KOPT-K1 (cell line): ENCODE data around the gene PLXNA2.

ENCODE experiments used
- H3K27ac ChIP-seq: fragments of 200-600 bp; sonication (generic); 2 replicates; pipeline ENCODE4 v1.5.1; 2016; ENCODE audit warnings: antibody characterized with exemption, mild to moderate bottlenecking, low read depth, low read length; ENCODE audit not compliant: poor library complexity, severe bottlenecking
- H3K36me3 ChIP-seq: fragments of 200-600 bp; sonication (generic); 2 replicates; pipeline ENCODE4 v1.5.1; 2017; ENCODE audit warnings: antibody characterized with exemption, mild to moderate bottlenecking, low read length, moderate library complexity; ENCODE audit not compliant: insufficient read depth
- H3K9me3 ChIP-seq: fragments of 200-600 bp; sonication (generic); 2 replicates; pipeline ENCODE4 v1.5.1; 2017; ENCODE audit warnings: antibody characterized with exemption, low read length, mild to moderate bottlenecking; ENCODE audit not compliant: insufficient read depth, poor library complexity, severe bottlenecking

Gene PLXNA2

GRCh38 chr1:208034135-208034534 lies 210.0 kb downstream of the PLXNA2 start:
- H3K9me3 ChIP-seq = no peaks in the 10 kb centered on the region
- H3K27ac ChIP-seq = no peak overlapping the region
- H3K36me3 ChIP-seq = no peaks in the 10 kb centered on the region

DNA sequence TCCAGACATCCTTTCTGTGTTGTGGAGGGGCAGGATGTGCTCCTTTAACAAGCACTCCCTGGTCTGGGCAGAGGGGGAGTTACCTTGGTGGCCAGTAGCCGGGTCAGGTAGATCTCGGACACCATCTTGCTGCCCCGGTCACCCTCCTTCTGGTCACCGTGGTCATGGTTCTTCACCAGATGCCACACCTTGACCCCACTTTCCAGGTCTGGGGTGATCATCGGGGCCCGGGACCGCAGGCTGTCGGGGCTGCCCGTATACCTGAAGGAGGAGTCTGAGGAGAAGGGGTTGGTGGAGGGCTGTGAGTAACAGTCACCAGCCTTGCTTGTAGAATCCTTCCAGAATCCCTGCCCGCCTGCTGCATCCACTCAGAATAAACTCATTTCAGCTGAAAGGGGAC lies 210.9 kb downstream of the PLXNA2 start:
- H3K27ac ChIP-seq = no peak overlapping the region
- H3K36me3 ChIP-seq = no peaks in the 10 kb centered on the region
- H3K9me3 ChIP-seq = no peaks in the 10 kb centered on the region

DNA sequence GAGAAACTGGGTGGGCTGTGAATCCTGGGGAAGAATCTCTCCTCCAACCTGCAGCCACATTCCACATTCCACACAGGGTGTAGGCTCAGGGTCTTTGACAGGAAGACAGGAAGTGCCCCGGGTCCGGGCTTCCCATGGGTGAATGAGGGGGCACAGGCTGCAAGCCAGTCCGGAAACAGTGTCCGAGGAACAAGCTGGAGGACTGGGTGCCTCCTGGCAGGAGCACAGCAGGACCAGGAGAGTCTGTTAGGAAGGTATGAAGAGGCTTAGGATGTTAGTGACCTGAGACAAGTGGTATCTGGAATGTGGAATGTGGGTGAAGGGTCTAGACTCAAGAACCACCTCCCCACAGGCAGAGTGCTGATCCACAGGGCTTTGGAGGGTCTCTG lies 212.3 kb downstream of the PLXNA2 start:
- no peak overlapping the region for H3K27ac ChIP-seq

DNA sequence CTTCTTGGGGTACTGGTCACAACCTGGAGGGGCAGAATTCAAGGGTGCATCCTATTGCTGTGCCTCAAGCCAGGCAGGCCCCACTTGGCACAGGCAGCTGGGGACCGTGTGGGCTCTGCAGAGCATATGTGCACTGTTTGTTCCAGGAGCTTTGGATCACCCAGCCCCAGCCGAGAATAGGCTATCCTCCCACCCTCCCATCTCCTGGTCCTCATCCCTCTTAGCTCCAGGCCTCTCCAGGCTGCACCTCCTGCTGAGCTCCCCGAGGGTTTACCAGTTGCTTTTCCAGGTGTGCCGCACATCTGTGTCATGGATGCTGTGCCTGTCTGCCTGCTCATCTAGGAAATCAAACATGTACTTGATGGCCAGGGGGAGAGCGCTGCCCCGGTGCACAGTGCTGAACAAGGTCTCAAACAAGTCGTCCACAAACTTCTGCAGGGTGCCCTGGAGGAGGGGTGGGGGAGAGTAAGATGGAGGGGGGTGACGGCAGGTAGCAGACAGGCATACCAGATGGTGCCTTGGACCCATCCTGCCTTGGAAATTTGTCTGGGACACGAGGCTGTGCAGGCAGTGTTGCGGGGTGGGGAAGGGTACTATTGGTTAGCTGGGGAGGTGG lies 212.8 kb downstream of the PLXNA2 start:
- Histone ChIP-seq H3K27ac (no peak overlapping the region), H3K36me3 (no peaks in the 10 kb centered on the region), H3K9me3 (no peaks in the 10 kb centered on the region)

More for the DNA sequence above, 212.3 kb downstream of the PLXNA2 start:
- no peaks in the 10 kb centered on the region for H3K9me3 ChIP-seq
- no peaks in the 10 kb centered on the region for H3K36me3 ChIP-seq

GRCh38 chr1:208030288-208031091 lies 213.7 kb downstream of the PLXNA2 start:
- Histone ChIP-seq H3K36me3 (no peaks in the 10 kb centered on the region), H3K27ac (no peak overlapping the region), H3K9me3 (no peaks in the 10 kb centered on the region)

GRCh38 chr1:208029381-208030287 lies 214.6 kb downstream of the PLXNA2 start:
- Histone ChIP-seq H3K36me3 (no peaks in the 10 kb centered on the region), H3K27ac (no peak overlapping the region), H3K9me3 (no peaks in the 10 kb centered on the region)

GRCh38 chr1:208028526-208028925 lies 215.7 kb downstream of the PLXNA2 start:
- Histone ChIP-seq H3K9me3 (no peaks in the 10 kb centered on the region), H3K36me3 (no peaks in the 10 kb centered on the region), H3K27ac (no peak overlapping the region)

DNA sequence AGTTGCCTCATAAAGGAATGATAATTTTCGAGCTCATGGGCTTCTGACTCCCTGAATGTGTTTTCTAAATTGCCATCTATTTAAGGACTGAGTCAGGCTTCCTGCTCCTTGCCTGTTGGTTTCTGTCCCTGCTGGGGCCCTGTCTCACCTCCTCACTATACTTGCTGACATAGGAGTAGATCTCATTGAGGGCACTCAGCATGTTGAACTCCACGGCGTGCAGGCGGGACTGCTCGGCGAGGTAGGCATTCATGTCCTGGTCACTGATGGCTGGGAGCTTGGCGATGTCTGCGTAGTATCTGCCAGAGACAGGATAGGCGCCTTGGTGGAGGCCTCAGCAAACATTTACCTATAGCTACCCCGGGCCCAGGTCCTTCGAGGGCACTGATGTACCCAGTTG lies 216.3 kb downstream of the PLXNA2 start:
- no peaks in the 10 kb centered on the region for H3K9me3 ChIP-seq
- no peak overlapping the region for H3K27ac ChIP-seq
- no peaks in the 10 kb centered on the region for H3K36me3 ChIP-seq

DNA sequence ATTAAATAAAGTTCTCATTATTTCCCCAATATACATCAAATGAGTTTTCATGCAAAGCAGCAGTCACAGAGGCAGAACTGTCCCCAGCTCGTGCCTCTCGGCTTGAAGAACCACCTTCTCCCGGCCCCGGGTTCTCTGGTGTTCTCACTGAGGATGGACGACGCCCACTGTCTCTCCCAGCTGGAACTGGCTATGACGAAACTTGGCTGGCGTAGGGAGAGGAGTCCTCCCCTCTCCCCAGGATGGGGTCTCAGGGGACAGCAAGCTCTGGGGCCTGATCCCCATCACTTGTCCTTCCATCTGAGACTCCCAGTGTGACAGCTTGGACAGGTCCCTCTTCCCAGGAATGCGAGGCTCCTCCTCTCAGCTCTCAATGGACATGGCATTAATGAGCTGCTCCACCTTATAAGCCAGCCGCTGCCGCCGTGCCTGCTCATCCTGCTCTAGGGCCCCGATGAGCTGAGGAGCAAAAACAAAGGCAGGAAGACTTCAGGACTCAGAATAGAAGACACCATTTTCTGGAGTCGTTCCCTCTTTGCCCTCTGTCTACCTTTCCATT lies 217.2 kb downstream of the PLXNA2 start:
- H3K27ac ChIP-seq = no peak overlapping the region
- H3K9me3 ChIP-seq = no peaks in the 10 kb centered on the region
- no peaks in the 10 kb centered on the region for H3K36me3 ChIP-seq

GRCh38 chr1:208025031-208025430 lies 219.2 kb downstream of the PLXNA2 start:
- Histone ChIP-seq H3K27ac (no peak overlapping the region), H3K36me3 (no peaks in the 10 kb centered on the region), H3K9me3 (no peaks in the 10 kb centered on the region)

- H3K27ac ChIP-seq = no peak overlapping the region
- H3K9me3 ChIP-seq = no peaks in the 10 kb centered on the region
- no peaks in the 10 kb centered on the region for H3K36me3 ChIP-seq
Measured at GRCh38 chr1:208024406-208024805, 219.8 kb downstream of the PLXNA2 start.

DNA sequence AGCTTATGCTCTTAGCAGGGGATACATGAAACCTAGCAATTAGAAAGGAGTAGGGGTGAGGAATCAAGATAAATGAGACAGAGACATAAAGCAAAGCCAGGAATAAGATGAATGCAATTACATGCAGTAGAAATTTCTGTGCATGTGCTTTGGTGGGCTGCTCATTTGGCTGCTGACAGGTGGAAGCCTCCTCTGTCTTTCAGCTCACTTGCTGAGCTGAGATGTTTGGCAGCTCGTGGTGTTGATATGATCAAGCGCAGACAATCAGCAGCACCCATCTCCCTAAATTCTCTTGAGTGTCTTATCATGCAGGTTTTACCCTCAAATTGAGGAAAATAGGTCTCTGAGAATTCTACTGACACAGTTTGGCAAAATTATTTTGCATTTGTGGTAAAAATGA lies 224.9 kb downstream of the PLXNA2 start:
- H3K27ac ChIP-seq = no peak overlapping the region
- H3K36me3 ChIP-seq = no peaks in the 10 kb centered on the region
- H3K9me3 ChIP-seq = no peaks in the 10 kb centered on the region

DNA sequence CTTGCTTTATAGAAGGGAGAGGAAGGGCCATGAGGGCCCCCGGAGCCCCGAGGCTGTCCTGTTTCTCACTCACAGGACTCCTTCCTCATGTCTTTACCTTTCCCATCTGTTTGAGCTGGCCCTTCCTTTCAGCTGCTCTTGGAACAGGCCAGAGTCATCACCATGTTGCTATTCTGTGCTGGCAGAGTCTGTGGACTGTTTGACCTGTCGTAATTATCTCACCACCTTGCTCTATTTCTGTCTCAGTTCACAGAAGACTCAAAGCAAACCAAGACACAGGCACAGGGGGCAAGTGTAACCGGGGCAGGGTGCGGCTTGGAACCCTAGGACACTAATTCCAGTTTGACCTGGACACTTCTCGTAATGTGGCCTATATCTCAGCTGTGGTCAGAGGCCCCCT lies 228.9 kb downstream of the PLXNA2 start:
- H3K27ac ChIP-seq = no peak overlapping the region
- no peaks in the 10 kb centered on the region for H3K9me3 ChIP-seq
- H3K36me3 ChIP-seq = no peaks in the 10 kb centered on the region

DNA sequence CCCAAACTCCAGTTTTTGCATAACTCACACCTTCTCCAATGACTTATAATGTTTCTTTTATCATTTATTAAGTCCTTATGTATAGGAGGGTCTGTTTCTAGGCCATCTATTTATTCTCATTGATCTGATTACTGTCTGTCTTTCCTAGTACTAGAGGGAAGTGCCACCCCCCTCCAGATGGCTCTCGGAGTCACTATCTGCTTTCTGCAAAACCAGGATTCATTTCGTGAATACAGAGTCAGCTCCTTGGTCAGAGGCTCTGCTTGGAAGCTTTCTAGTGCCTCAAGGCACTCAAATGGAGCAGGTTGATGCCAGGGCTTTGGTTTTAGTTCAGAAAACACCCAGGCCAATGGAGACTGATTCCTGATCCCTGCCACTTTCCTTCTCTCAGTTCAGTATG lies 231.0 kb downstream of the PLXNA2 start:
- no peaks in the 10 kb centered on the region for H3K9me3 ChIP-seq
- no peaks in the 10 kb centered on the region for H3K36me3 ChIP-seq
- no peak overlapping the region for H3K27ac ChIP-seq

- Histone ChIP-seq H3K9me3 (no peaks in the 10 kb centered on the region), H3K36me3 (no peaks in the 10 kb centered on the region), H3K27ac (no peak overlapping the region)
Measured at GRCh38 chr1:208012721-208013120, 231.5 kb downstream of the PLXNA2 start.
